IPS-NIHi7 (cell line): ENCODE measurements around the gene EHD4.
A peak's percentile ranks its signal among the peaks of the same experiment; 100 is the strongest.

ENCODE experiments used
- DNase-seq: peaks from one replicate; pipeline ENCODE4 v3.0.0; 2012; ENCODE audit warnings: mixed read lengths; ENCODE audit errors: extremely low spot score

The EHD4 gene

GRCh38 chr15:41972253-41973242 lies at the start of gene EHD4:
EHD4 (minus strand) TSS chr15:41972557; CDS start chr15:41972494, 63 bp downstream.
- peak; percentile 99 for DNase-seq

GRCh38 chr15:42021593-42021992 lies 49.2 kb upstream of the EHD4 start:
- no peak for DNase-seq

GRCh38 chr15:42020713-42021273 lies 48.4 kb upstream of the EHD4 start, which contains the start of gene PLA2G4E:
PLA2G4E (minus strand) TSS chr15:42021042; CDS start chr15:42021030, 12 bp downstream.
- DNase-seq = no peak

- DNase-seq = no peak
Observed at GRCh38 chr15:42018306-42019224, 46.2 kb upstream of the EHD4 start.

- DNase-seq = no peak
Observed at GRCh38 chr15:42016971-42017370, 44.6 kb upstream of the EHD4 start.

GRCh38 chr15:42014406-42014805 lies 42.0 kb upstream of the EHD4 start:
- no peak for DNase-seq

GRCh38 chr15:42012928-42013482 lies 40.6 kb upstream of the EHD4 start:
- no peak for DNase-seq

- no peak for DNase-seq
Observed at GRCh38 chr15:42012241-42012640, 39.9 kb upstream of the EHD4 start.

- DNase-seq = no peak
Observed at GRCh38 chr15:42011074-42011473, 38.7 kb upstream of the EHD4 start.

- DNase-seq = no peak
Observed at GRCh38 chr15:42010434-42010833, 38.1 kb upstream of the EHD4 start.

GRCh38 chr15:42009474-42009873 lies 37.1 kb upstream of the EHD4 start:
- no peak for DNase-seq

GRCh38 chr15:42009022-42009421 lies 36.7 kb upstream of the EHD4 start:
- no peak for DNase-seq

GRCh38 chr15:42007386-42007785 lies 35.0 kb upstream of the EHD4 start:
- no peak for DNase-seq

GRCh38 chr15:42002333-42002732 lies 30.0 kb upstream of the EHD4 start:
- DNase-seq = no peak

GRCh38 chr15:42001236-42001635 lies 28.9 kb upstream of the EHD4 start:
- DNase-seq = no peak

- DNase-seq = no peak
Observed at GRCh38 chr15:41999290-42000285, 27.2 kb upstream of the EHD4 start.

GRCh38 chr15:41997845-41998244 lies 25.5 kb upstream of the EHD4 start:
- no peak for DNase-seq

GRCh38 chr15:41996921-41997592 lies 24.7 kb upstream of the EHD4 start:
- no peak for DNase-seq

- DNase-seq = no peak
Observed at GRCh38 chr15:41996376-41996775, 24.0 kb upstream of the EHD4 start.

GRCh38 chr15:41995476-41995855 lies 23.1 kb upstream of the EHD4 start:
- no peak for DNase-seq
